H1 (cell line): ENCODE measurements around the gene AP1S1. TPM values are rescaled to one million over a fixed set of nuclear protein-coding genes. Genes with fewer than 3 reads are reported as not detected.

Experiments used
- CBX5 ChIP-seq: fragments of 300-800, 300-1000 bp; sonication (generic); IDR thresholded peaks from 2 replicates; pipeline ENCODE4 v1.7.1; 2016; ENCODE audit warnings: antibody characterized with exemption, low read length, low read depth
- CHD2 ChIP-seq: IDR thresholded peaks from 2 replicates; pipeline ENCODE4 v1.6.1; 2012; ENCODE audit warnings: low read length, improper control_type of control experiment
- CTBP2 ChIP-seq: IDR thresholded peaks from 2 replicates; pipeline ENCODE4 v1.7.0; 2011; ENCODE audit warnings: borderline replicate concordance, mild to moderate bottlenecking, moderate library complexity, mixed read lengths, low read length; ENCODE audit not compliant: insufficient read depth, insufficient read length
- CTCF ChIP-seq, 3 experiments: IDR thresholded peaks; 1 replicate in 2 of 3; 2 replicates in 1 of 3; pipeline versions ENCODE4 v1.5.1 to v1.6.1; 2011; ENCODE audit warnings: low read length in 3 of 3, mild to moderate bottlenecking in 3 of 3, inconsistent platforms in 2 of 3, low read depth in 1 of 3, moderate library complexity in 1 of 3; ENCODE audit not compliant: insufficient read depth in 1 of 3; ENCODE audit errors: control extremely low read depth in 1 of 3
- EP300 ChIP-seq, 2 experiments: IDR thresholded peaks; 1 replicate in 1 of 2; 2 replicates in 1 of 2; pipeline ENCODE4 v1.6.1; 2011 to 2012; ENCODE audit warnings: low read depth in 2 of 2, low read length in 2 of 2, mild to moderate bottlenecking in 2 of 2, borderline replicate concordance in 1 of 2, inconsistent platforms in 1 of 2, moderate library complexity in 1 of 2
- HDAC2 ChIP-seq, 2 experiments: fragments of 300-600 bp in 1 of 2; sonication (generic) in 1 of 2; IDR thresholded peaks; 2 replicates each; pipeline ENCODE4 v1.6.1; 2011 to 2012; ENCODE audit warnings: low read depth in 2 of 2, low read length in 2 of 2, mild to moderate bottlenecking in 2 of 2, moderate library complexity in 2 of 2, borderline replicate concordance in 1 of 2, inconsistent platforms in 1 of 2
- JUN ChIP-seq: IDR thresholded peaks from 2 replicates; pipeline ENCODE4 v1.6.1; 2011; ENCODE audit warnings: low read depth, mild to moderate bottlenecking, improper control_type of control experiment, low read length
- KDM5A ChIP-seq: fragments of 200-600 bp; IDR thresholded peaks from 2 replicates; pipeline ENCODE4 v1.7.1; 2012; ENCODE audit warnings: mild to moderate bottlenecking, low read length, inconsistent platforms, mixed read lengths
- MAFK ChIP-seq: IDR thresholded peaks from 2 replicates; pipeline ENCODE4 v1.6.1; 2012; ENCODE audit warnings: low read depth, mild to moderate bottlenecking, improper control_type of control experiment, low read length
- MAX ChIP-seq: IDR thresholded peaks from 2 replicates; pipeline ENCODE4 v1.6.1; 2012; ENCODE audit warnings: inconsistent platforms
- PHF8 ChIP-seq: fragments of 200-600 bp; sonication (generic); conservative IDR thresholded peaks from 2 replicates; pipeline ENCODE4 v1.7.1; 2012; ENCODE audit warnings: low read depth, mild to moderate bottlenecking, inconsistent platforms, low read length, moderate library complexity
- POLR2AphosphoS5 ChIP-seq: IDR thresholded peaks from 2 replicates; pipeline ENCODE4 v1.6.1; 2011; ENCODE audit warnings: low read depth, low read length
- RAD21 ChIP-seq, 2 experiments: IDR thresholded peaks in 1 of 2; conservative IDR thresholded peaks in 1 of 2; 2 replicates each; pipeline ENCODE4 v1.6.1; 2011; ENCODE audit warnings: low read depth in 2 of 2, low read length in 2 of 2, improper control_type of control experiment in 1 of 2, inconsistent platforms in 1 of 2, mild to moderate bottlenecking in 1 of 2, moderate library complexity in 1 of 2
- RBBP5 ChIP-seq: IDR thresholded peaks from 2 replicates; pipeline ENCODE4 v1.7.1; 2012; ENCODE audit warnings: low read depth, mild to moderate bottlenecking, inconsistent platforms, low read length, moderate library complexity, borderline replicate concordance
- RXRA ChIP-seq: IDR thresholded peaks from 2 replicates; pipeline ENCODE4 v1.6.1; 2011; ENCODE audit warnings: low read depth, mild to moderate bottlenecking, low read length, moderate library complexity; ENCODE audit not compliant: insufficient read depth
- TAF1 ChIP-seq: IDR thresholded peaks from 2 replicates; pipeline ENCODE4 v1.6.1; 2011; ENCODE audit warnings: mild to moderate bottlenecking, low read depth, low read length
- TAF7 ChIP-seq: optimal IDR thresholded peaks from 2 replicates; pipeline ENCODE3; 2011; ENCODE audit warnings: low read depth, mild to moderate bottlenecking, inconsistent platforms, low read length, moderate library complexity, borderline replicate concordance
- TEAD4 ChIP-seq: IDR thresholded peaks from 2 replicates; pipeline ENCODE4 v1.6.1; 2012; ENCODE audit warnings: low read depth, low read length, inconsistent platforms, mixed read lengths
- polyA plus RNA-seq, 7 experiments: library from polyadenylated mRNA; depleted of rRNA in 3 of 7; stranded (reverse) in 5 of 7; unstranded in 2 of 7; fragments of >200 nt in 5 of 7; fragments of 200-250 nt in 2 of 7; gene quantifications; 1 replicate in 5 of 7; 2 replicates in 1 of 7; 4 replicates in 1 of 7; pipeline versions ENCODE4 v1.2.1 to v1.2.3, GENCODE V29; 2011 to 2013; ENCODE audit warnings: missing spikeins in 2 of 7, mixed read lengths in 2 of 7
- total RNA-seq: library from RNA; stranded (reverse); fragmentation: NEBNext Ultra II Directional; extraction: Animal tissue kit (Norgen Biotek cat#: 25700); gene quantifications from 2 replicates; pipeline ENCODE4 v1.2.1, GENCODE V29; 2021
- TF ChIP-seq, protein P1 (sequence below): IDR thresholded peaks from 2 replicates; pipeline ENCODE4 v1.6.1; 2012; ENCODE audit warnings: inconsistent platforms

AP1S1 gene
- total and polyA plus RNA-seq, 2 of the 8 experiments (the other 6 are each of a cell fraction or from before 2014, with no cell fraction given) = 56.1 to 59.3 TPM

DNA sequence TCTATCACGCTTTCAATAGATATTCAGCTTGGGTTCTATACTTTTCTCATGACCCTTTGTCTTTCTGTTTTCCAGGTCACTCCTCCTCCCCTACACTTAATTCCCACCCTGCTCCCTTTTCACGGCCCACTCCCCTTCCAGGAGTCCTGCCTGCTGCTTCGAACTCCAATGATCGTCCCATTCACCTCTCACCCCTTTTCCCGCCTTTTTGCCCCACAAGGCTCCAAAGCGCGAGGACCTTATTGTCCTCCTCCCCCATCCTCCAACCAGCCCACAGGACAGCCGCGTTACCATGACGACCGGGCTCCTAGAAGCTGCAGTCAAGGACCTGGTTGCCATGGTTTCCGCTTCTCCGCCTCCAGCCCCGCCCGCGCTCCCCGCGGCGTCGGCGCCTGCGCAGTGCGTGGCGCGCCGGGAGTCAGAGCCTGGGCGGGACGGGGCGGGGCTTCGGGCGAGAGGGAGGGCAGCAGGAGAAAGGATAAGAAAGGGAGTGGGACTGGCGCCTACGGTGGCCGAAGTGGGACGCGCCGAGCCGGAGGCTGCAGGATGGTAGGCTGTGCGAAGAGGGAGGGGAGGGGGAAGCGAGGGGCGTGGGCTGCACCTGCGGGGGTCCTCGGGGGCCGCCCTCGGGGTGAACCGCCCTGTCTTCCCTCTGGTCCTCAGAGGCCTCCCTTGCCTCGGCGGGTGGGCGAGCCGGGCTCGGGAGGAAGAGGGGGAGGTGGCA lies at the start of gene AP1S1 (continued):
- TF ChIP-seq MAX = peak; percentile 100
- TF ChIP-seq CTBP2 = no peak
- TF ChIP-seq RBBP5 = no peak
- TF ChIP-seq PHF8 = no peak
- no peak; the same call in 1 of the 2 replicates for TF ChIP-seq KDM5A
- TF ChIP-seq TAF7 = no peak
- TF ChIP-seq CHD2 = peak; percentile 30
- TF ChIP-seq POLR2AphosphoS5 = no peak
- TF ChIP-seq RAD21 (IDR thresholded peaks at IDR 0.05 in 1 of 2, conservative IDR thresholded peaks at IDR 0.05 in 1 of 2; ENCODE audit: low read depth in 2 of 2, low read length in 2 of 2) = no peak
- TF ChIP-seq, protein P1, sequence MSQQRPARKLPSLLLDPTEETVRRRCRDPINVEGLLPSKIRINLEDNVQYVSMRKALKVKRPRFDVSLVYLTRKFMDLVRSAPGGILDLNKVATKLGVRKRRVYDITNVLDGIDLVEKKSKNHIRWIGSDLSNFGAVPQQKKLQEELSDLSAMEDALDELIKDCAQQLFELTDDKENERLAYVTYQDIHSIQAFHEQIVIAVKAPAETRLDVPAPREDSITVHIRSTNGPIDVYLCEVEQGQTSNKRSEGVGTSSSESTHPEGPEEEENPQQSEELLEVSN = peak; percentile 100
- TF ChIP-seq RXRA = no peak
- TF ChIP-seq EP300 (IDR thresholded peaks at IDR 0.05; ENCODE audit: borderline replicate concordance in 1 of 2, low read depth in 2 of 2, low read length in 2 of 2) = no peak
- no peak for TF ChIP-seq CTCF (IDR thresholded peaks at IDR 0.05; ENCODE audit: control extremely low read depth in 1 of 3, insufficient read depth in 1 of 3, low read depth in 1 of 3, low read length in 3 of 3)
- no peak for TF ChIP-seq MAFK
- 0 out of 2 replicates have a peak, but pooled peaks have one; percentile 20 for TF ChIP-seq TAF1
- TF ChIP-seq HDAC2 (IDR thresholded peaks at IDR 0.05; ENCODE audit: borderline replicate concordance in 1 of 2, low read depth in 2 of 2, low read length in 2 of 2) = peak; percentile 37 to 94; a peak in 3 of 4 replicates
- TF ChIP-seq TEAD4 = no peak
- no peak for TF ChIP-seq JUN
- no peak for TF ChIP-seq CBX5
